Globus pallidus (tissue), 1 donor: ENCODE data around the gene PSEN1.

Experiments
- DNase-seq: peaks from one replicate; pipeline ENCODE4 v3.0.0-alpha.2; 2015; ENCODE audit warnings: low spot score

The PSEN1 gene

DNA sequence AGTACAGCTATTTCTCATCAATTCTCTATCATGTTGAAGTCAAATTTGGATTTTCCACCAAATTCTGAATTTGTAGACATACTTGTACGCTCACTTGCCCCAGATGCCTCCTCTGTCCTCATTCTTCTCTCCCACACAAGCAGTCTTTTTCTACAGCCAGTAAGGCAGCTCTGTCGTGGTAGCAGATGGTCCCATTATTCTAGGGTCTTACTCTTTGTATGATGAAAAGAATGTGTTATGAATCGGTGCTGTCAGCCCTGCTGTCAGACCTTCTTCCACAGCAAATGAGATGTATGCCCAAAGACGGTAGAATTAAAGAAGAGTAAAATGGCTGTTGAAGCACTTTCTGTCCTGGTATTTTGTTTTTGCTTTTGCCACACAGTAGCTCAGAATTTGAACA, 83.8 kb downstream of the PSEN1 start:
- DNase-seq: no peak

DNA sequence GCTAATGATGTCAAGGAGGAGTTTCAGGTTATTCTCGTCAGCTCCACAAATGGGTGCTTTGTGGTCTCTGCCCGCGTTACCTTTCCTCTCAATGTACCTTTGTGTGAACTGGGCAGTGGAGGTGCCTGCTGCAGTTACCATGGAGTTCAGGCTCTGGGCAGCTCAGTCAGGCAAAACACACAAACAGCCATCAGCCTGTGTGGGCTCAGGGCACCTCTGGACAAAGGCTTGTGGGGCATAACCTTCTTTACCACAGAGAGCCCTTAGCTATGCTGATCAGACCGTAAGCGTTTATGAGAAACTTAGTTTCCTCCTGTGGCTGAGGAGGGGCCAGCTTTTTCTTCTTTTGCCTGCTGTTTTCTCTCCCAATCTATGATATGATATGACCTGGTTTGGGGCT, 84.3 kb downstream of the PSEN1 start:
- DNase-seq: no peak

DNA sequence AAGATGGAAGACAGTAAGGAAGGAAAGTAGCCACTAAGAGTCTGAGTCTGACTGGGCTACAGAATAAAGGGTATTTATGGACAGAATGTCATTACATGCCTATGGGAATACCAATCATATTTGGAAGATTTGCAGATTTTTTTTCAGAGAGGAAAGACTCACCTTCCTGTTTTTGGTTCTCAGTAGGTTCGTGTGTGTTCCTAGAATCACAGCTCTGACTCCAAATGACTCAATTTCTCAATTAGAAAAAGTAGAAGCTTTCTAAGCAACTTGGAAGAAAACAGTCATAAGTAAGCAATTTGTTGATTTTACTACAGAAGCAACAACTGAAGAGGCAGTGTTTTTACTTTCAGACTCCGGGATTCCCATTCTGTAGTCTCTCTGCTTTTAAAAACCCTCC, 85.6 kb downstream of the PSEN1 start:
- DNase-seq: no peak

GRCh38 chr14:73223049-73223448, 86.7 kb downstream of the PSEN1 start:
- DNase-seq: peak; percentile 45

DNA sequence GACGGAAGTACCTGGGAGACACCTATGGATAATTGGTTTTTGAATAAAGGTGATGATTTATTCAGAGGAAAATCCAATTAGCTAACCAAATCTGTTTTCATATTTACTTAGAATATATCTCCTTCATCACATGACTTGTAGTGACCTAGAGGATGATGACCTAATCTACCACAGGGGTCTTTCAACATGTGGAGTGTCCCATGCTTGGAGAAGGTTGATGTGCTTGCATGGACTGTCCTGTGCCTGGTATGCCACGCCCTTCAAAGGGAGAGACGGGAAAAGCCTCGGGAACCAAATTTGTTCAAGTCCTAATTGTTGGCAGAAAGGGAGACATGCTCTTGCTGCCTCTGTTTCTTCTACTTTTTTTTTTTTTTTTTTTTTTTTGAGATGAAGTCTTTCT, 89.2 kb downstream of the PSEN1 start:
- no peak for DNase-seq

- DNase-seq: no peak
Observed at GRCh38 chr14:73227812-73228781, 91.8 kb downstream of the PSEN1 start.

- no peak for DNase-seq
Observed at GRCh38 chr14:73230051-73230450, 93.7 kb downstream of the PSEN1 start.

GRCh38 chr14:73231981-73232851, 95.9 kb downstream of the PSEN1 start:
- DNase-seq: no peak

GRCh38 chr14:73232984-73233383, 96.7 kb downstream of the PSEN1 start:
- no peak for DNase-seq

DNA sequence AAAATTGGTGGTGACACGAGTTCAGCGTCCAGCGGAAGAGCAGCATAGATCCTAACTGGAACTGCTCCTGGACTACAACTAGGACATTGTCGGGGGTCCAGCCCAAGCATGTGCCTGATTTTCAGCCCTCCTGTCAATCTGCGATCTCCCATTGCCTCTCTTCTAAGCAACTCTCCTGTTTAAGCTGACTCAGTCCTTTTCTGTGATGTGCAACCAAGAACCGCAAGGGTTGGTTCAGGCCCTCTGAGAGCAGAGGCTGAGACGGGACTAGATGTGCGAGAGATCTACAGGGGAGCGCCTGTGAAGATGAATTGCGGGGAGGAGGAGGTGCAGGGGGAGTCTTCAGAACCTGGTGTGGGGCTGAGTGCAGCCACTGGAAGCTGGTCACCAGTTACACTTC, 97.3 kb downstream of the PSEN1 start:
- no peak for DNase-seq

- DNase-seq: no peak
Observed at GRCh38 chr14:73234029-73234428, 97.7 kb downstream of the PSEN1 start.

DNA sequence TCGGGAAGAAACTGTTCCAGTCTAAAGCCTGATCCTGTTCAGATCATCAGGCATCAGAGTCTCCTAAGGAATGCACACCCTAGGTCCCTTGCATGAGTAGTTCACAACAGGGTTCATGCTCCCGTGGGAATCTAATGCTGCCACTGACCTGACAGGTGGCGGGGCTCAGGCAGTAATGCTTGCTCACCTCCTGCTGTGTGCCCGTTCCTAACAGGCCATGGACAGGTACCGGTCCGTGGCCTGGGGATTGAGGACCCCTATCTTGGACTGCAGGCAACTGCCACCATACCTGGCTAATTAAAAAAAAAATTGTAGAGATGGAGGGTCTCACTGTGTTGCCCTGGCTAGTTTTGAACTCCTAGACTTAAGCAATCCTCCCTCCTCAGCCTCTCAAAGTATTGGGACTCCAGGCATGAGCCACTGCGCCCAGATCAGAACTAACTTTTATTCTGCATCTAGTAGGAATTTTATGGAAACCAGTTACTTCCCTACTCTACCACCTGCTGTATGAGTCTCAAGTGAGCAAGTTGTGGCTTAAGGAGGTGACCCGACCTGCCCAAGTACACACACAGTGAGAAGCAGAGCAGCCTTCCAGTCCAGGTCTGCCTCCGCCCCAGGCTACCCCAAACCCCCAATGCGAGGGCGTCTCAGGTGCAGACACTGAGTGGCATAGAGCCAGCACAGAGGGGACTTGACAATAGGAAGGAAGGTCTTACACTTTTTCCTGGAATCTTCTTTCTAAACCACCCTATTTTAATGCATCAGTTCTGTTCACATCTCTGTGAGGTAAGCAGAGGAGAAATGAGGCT, 98.5 kb downstream of the PSEN1 start:
- DNase-seq: no peak

GRCh38 chr14:73235531-73236155, 99.3 kb downstream of the PSEN1 start:
- DNase-seq: no peak

- no peak for DNase-seq
Observed at GRCh38 chr14:73236157-73236556, 99.8 kb downstream of the PSEN1 start.

DNA sequence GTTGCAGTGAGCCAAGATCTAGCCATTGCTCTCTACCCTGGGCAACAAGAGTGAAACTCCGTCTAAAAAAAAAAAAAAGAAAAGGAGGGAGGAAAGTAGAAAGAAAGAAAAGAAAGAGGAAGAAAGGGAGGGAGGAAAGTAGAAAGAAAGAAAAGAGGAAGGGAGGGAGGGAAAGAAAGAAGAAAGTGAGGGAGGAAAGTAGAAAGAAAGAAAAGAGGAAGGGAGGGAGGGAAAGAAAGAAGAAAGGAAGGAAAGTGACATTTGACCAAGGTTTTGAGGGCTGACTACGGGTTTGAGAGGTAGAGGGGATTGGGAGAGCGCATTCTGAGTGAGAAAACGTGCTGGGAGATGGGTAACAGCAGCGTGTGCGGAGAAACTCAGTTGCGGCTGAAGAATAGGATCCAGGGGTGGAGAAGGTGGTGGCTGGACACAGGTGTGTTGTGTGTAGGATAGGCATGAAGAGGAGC, 100.5 kb downstream of the PSEN1 start:
- no peak for DNase-seq

GRCh38 chr14:73237219-73237785, 101.0 kb downstream of the PSEN1 start, which contains the start of gene PAPLN:
TSS of gene PAPLN (plus strand) at chr14:73237506. CDS start at chr14:73239779, 2,273 bp downstream.
- DNase-seq: no peak

DNA sequence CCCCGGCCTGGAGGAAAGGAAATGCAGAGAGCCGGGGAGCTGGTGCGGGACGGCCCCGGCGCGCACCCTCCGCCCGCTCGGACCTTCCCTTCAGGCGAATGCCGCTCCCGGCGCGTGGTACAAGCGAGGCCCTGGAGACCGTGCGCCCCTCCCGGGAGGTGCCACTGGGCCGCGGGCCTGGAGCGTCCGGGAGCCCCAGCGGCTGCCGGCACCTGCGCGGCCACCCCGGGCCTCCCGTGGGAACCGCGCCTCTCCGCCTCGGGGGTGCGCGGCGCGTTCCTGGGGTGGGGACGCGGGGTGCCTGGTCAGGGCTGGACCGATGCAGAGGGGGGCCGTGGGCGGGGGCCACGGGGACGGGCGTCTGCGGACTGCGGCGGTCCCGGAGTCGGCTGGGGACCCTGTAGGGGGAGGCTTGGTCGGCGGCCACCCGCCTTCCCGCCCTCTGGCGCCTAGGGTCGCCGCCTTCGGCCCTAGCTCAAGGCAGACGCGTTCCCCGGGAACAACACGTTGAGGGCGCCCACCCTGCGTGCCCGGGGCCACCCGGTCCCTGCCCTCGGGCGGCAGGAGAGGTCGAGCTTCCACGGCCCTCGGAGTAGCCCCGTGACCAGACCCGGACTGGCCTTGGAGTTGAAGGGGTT, 101.6 kb downstream of the PSEN1 start:
- no peak for DNase-seq

DNA sequence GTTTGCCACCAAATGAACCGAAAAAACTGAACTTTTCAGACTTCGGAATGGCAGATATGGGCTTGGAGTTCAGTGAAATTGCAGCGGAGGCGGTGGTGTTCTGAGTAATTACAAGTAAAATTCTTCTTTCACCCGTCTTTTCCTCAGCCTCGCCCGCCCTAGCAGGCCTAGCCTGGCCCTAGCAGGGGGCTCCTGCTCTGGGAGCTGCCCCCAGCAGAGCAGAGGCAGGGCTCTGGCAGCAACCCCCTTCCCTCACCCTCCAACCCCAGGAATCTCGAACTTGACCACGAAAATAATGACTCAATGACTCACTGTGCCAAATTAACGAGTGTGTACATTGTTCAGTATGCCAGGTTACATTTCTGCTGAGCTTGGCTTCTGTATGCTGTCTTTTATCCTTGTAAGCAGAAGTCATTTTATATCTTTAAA, 102.1 kb downstream of the PSEN1 start:
- no peak for DNase-seq

DNA sequence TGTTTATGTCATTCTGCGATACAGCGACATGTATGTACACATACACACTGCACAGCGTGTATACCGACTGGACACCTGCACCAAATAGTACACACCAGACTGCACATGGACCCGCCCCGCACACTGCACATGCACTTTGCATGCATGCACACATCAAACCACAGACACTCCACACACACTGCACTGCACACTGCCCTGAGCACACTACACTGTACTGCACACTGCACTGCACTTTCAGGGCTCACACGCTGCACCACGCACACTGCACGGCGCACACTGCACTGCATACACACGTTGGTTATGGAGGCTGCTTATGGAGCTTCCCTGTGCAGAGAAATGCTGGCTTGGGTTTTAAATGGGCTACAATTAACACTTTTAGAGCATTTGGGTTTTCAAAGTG, 102.6 kb downstream of the PSEN1 start:
- DNase-seq: no peak
